Measurements from ENCODE around the gene OPN1MW2.
"Not testable (repeated sequence)": the region's sequence is repeated elsewhere in the genome, so short reads cannot be mapped to it uniquely, and the experiment has no call there.

GRCh38 chrX:154194316-154194715 lies 25.2 kb upstream of the OPN1MW2 start:
- TF ChIP-seq CTCF (IDR thresholded peaks at IDR 0.05; ENCODE audit: insufficient read depth, low read depth, low read length); EZH2 (IDR thresholded peaks at IDR 0.05; ENCODE audit: insufficient read depth, low read length): not testable (repeated sequence)

Data from astrocyte (in vitro differentiated cells and primary cell).